GM12892 (cell line): ENCODE results near the gene COX7A2.

Experiments
- POLR2A ChIP-seq: IDR thresholded peaks from 2 replicates; pipeline ENCODE4 v1.6.1; 2011; ENCODE audit warnings: low read depth, low read length, control low read depth
- POLR2AphosphoS5 ChIP-seq: IDR thresholded peaks from 2 replicates; pipeline ENCODE4 v1.6.1; 2011; ENCODE audit warnings: low read depth, low read length, control low read depth
- TAF1 ChIP-seq: IDR thresholded peaks from 2 replicates; pipeline ENCODE4 v1.6.1; 2011; ENCODE audit warnings: low read depth, mild to moderate bottlenecking, control low read depth, low read length, borderline replicate concordance

DNA sequence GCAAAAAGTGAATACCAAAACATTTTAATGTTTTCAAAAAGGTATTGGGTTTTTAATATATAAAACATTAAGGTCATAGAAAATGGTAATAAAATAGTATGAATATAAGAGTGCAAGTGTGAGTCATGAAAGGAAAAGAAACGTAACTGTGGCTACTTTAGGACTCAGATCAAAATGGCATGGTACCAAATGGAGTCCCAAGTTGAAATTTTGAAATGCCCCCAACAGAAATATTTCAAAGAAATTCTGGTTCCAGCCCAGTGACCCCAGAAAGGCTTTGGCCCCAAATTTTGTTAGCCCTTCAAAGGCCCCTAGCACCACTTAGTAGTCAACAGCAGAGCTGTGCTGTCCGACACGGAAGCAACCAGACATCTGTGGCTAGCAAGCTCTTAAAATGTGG is 43.7 kb downstream of the COX7A2 start:
- TF ChIP-seq POLR2A (no peak), POLR2AphosphoS5 (no peak), TAF1 (no peak)
